OCI-LY7 (cell line): ENCODE results near the gene OR52E5. TPM values are rescaled to one million over a fixed set of nuclear protein-coding genes. Genes with fewer than 3 reads are reported as not detected.

Experiments used
- Bru-seq: library from RNA; stranded (reverse); fragments of 400-500 nt; gene quantifications from one replicate; lab custom pipeline; 2021; lab: Mats Ljungman, UMichigan
- BruChase-seq, 2 experiments: library from RNA; stranded (reverse); fragments of 400-500 nt; gene quantifications; one replicate each; lab custom pipeline; 2021; lab: Mats Ljungman, UMichigan
- BruUV-seq: library from RNA; stranded (reverse); fragments of 400-500 nt; replicated peaks from 2 replicates; lab custom pipeline; 2021; lab: Mats Ljungman, UMichigan
- CTCF ChIA-PET: fragments of 300-600 bp; sonication (Branson Sonifier 250); formaldehyde crosslinking; loops from one replicate; lab custom pipeline; 2022; ENCODE audit warnings: antibody characterized with exemption; ENCODE audit not compliant: unreplicated experiment; lab: Charles Lee
- POLR2A ChIA-PET: fragments of 300-600 bp; sonication (Branson Sonifier 250); formaldehyde crosslinking; loops from one replicate; lab custom pipeline; 2022; ENCODE audit warnings: antibody characterized with exemption; lab: Charles Lee
- DNase-seq: peaks from one replicate; pipeline ENCODE4 v3.0.0-alpha.2; 2015; ENCODE audit warnings: low spot score
- H2AFZ ChIP-seq: fragments of 200-600 bp; sonication (generic), shearing (Covaris generic); 2 replicates; pipeline ENCODE4 v1.6.1; 2014; ENCODE audit warnings: mild to moderate bottlenecking, antibody characterized with exemption, low read length, moderate library complexity
- H3K27ac ChIP-seq: fragments of 200-600 bp; sonication (generic); 2 replicates; pipeline ENCODE4 v1.5.1; 2014; ENCODE audit warnings: mixed run types, low read depth, mild to moderate bottlenecking, moderate library complexity, low read length, inconsistent platforms; ENCODE audit not compliant: poor library complexity, severe bottlenecking
- H3K36me3 ChIP-seq: fragments of 200-600 bp; sonication (generic); 2 replicates; pipeline ENCODE4 v1.6.1; 2014; ENCODE audit warnings: mild to moderate bottlenecking, antibody characterized with exemption, low read length, moderate library complexity, mixed read lengths; ENCODE audit not compliant: insufficient read depth
- H3K4me1 ChIP-seq: fragments of 200-600 bp; sonication (generic); 2 replicates; pipeline ENCODE4 v1.5.1; 2014; ENCODE audit warnings: mild to moderate bottlenecking, low read length; ENCODE audit not compliant: insufficient read depth, poor library complexity, severe bottlenecking
- H3K4me2 ChIP-seq: fragments of 200-600 bp; sonication (generic); 2 replicates; pipeline ENCODE4 v1.6.1; 2014; ENCODE audit warnings: mild to moderate bottlenecking, low read length
- H3K4me3 ChIP-seq: fragments of 200-600 bp; sonication (generic); 2 replicates; pipeline ENCODE4 v1.5.1; 2014; ENCODE audit warnings: mild to moderate bottlenecking, low read depth, low read length; ENCODE audit not compliant: poor library complexity, severe bottlenecking
- H3K79me2 ChIP-seq: fragments of 200-600 bp; sonication (generic); 2 replicates; pipeline ENCODE4 v1.6.1; 2016; ENCODE audit warnings: low read depth, mild to moderate bottlenecking, low read length, moderate library complexity, mixed read lengths; ENCODE audit not compliant: insufficient read depth
- H3K9me2 ChIP-seq: fragments of 200-600 bp; sonication (generic); 2 replicates; pipeline ENCODE4 v1.6.1; 2016; ENCODE audit warnings: mild to moderate bottlenecking, low read length, mixed read lengths; ENCODE audit not compliant: insufficient read depth
- H3K9me3 ChIP-seq: fragments of 200-600 bp; sonication (generic); 2 replicates; pipeline ENCODE4 v1.6.1; 2014; ENCODE audit warnings: mild to moderate bottlenecking, mixed run types, low read length, mixed read lengths
- H4K20me1 ChIP-seq: fragments of 200-600 bp; sonication (generic); 2 replicates; pipeline ENCODE4 v1.6.1; 2014; ENCODE audit warnings: mild to moderate bottlenecking, antibody characterized with exemption, low read length, moderate library complexity, mixed read lengths; ENCODE audit not compliant: insufficient read depth
- EZH2phosphoT487 ChIP-seq: fragments of 200-600 bp; sonication (generic); IDR thresholded peaks from 2 replicates; pipeline ENCODE4 v1.6.1; 2018; ENCODE audit warnings: low read depth, borderline replicate concordance, mild to moderate bottlenecking, mixed run types, antibody characterized with exemption, low read length, moderate library complexity, mixed read lengths
- intact Hi-C: fragments of 100-400 bp; cut with micrococcal nuclease; formaldehyde crosslinking; loops from one replicate; pipeline ENCODE4 v1.10.0; 2022; ENCODE audit not compliant: unreplicated experiment
- long read RNA-seq: library from polyadenylated mRNA; stranded (forward); transcript quantifications from one replicate; pipeline ENCODE4 v2.0.0, GENCODE V29; 2022
- total RNA-seq, 2 experiments: library from RNA; depleted of rRNA in 1 of 2; stranded (reverse); fragments of >200 nt in 1 of 2; shearing (Covaris generic) in 1 of 2; gene quantifications; 2 replicates each; pipeline ENCODE4 v1.2.3, GENCODE V29; 2014 to 2022
- TF ChIP-seq, protein P1 (sequence below): fragments of 200-600 bp; sonication (generic); conservative IDR thresholded peaks from 2 replicates; pipeline ENCODE4 v1.5.1; 2014; ENCODE audit warnings: mild to moderate bottlenecking, antibody characterized with exemption, low read length, moderate library complexity, mixed read lengths

Gene OR52E5
- not detected in 2 replicates for total RNA-seq (2014; rRNA removed; shearing (Covaris generic))
- total RNA-seq (2022) = not detected in 2 replicates
- not detected for Bru-seq, nascent RNA
- not detected for BruChase-seq, experiment 1, labeled RNA remaining after a 6-hour chase
- BruChase-seq, experiment 2, labeled RNA remaining after a 2-hour chase = not detected
- long read RNA-seq = 0 reads

- H3K4me1 ChIP-seq = no peaks in the 10 kb centered on the region
- no peak for TF ChIP-seq EZH2phosphoT487
- TF ChIP-seq, protein P1, sequence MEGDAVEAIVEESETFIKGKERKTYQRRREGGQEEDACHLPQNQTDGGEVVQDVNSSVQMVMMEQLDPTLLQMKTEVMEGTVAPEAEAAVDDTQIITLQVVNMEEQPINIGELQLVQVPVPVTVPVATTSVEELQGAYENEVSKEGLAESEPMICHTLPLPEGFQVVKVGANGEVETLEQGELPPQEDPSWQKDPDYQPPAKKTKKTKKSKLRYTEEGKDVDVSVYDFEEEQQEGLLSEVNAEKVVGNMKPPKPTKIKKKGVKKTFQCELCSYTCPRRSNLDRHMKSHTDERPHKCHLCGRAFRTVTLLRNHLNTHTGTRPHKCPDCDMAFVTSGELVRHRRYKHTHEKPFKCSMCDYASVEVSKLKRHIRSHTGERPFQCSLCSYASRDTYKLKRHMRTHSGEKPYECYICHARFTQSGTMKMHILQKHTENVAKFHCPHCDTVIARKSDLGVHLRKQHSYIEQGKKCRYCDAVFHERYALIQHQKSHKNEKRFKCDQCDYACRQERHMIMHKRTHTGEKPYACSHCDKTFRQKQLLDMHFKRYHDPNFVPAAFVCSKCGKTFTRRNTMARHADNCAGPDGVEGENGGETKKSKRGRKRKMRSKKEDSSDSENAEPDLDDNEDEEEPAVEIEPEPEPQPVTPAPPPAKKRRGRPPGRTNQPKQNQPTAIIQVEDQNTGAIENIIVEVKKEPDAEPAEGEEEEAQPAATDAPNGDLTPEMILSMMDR = no peak
- H3K27ac ChIP-seq = no peak within 1 kb of the TSS
- no TSS peak for BruUV-seq
- no peaks in the 10 kb centered on the region for H4K20me1 ChIP-seq
- intact Hi-C loops = no loop called here
- no peaks in the 10 kb centered on the region for H3K79me2 ChIP-seq
- POLR2A ChIA-PET = no interaction called here
- CTCF ChIA-PET = no interaction called here
- H3K4me2 ChIP-seq = no peak within 1 kb of the TSS
- no peak within 1 kb of the TSS for H2AFZ ChIP-seq
- H3K9me3 ChIP-seq = no peaks in the 10 kb centered on the region
- no peaks in the 10 kb centered on the region for H3K9me2 ChIP-seq
- H3K36me3 ChIP-seq = no peaks in the 10 kb centered on the region
- DNase-seq = no peak
- no peak within 1 kb of the TSS for H3K4me3 ChIP-seq
These were observed at the start of gene OR52E5 for GRCh38 chr11:5892908-5893307. Gene OR52E5, plus strand, starts transcription at chr11:5893208. Its CDS starts 7,569 bp downstream, at chr11:5900777.

GRCh38 chr11:5846701-5847100, 46.3 kb upstream of the OR52E5 start:
- Histone ChIP-seq H2AFZ (no peak overlapping the region), H4K20me1 (no peaks in the 10 kb centered on the region), H3K36me3 (no peaks in the 10 kb centered on the region), H3K9me2 (no peaks in the 10 kb centered on the region), H3K4me2 (no peak overlapping the region), H3K79me2 (no peaks in the 10 kb centered on the region), H3K4me1 (no peaks in the 10 kb centered on the region), H3K4me3 (no peak overlapping the region), H3K9me3 (no peaks in the 10 kb centered on the region), H3K27ac (no peak overlapping the region)
- intact Hi-C loops = no loop called here
- no TSS peak for BruUV-seq
- ChIA-PET POLR2A (interaction anchor here (0.7 kb wide), 1 partner anchor 344 kb away, joined by 3 read pairs; no protein-coding TSS in a partner anchor), CTCF (no interaction called here)
- DNase-seq = no peak
- no peak for TF ChIP-seq EZH2phosphoT487
- TF ChIP-seq, protein P1 = no peak

DNA sequence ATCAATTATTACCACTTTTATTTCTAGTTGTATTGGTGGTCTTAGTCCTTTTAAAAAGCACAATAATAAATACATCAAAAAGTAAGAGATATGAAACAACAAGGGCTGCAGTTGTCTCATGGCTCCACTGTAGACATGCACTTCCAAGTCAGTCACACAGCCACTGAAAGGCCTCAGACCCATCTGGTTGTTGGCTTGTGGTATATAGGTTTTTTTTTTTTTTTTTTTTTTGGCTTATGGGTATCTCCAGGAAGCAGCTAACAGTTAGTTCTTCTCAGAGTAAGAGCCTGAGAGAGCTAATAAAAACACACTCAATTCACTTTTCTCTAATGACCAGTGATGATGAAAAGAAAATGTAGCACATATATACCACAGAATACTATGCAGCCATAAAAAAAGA, 45.3 kb upstream of the OR52E5 start:
- no peak overlapping the region for H3K27ac ChIP-seq
- intact Hi-C loops = no loop called here
- H2AFZ ChIP-seq = no peak overlapping the region
- no peak overlapping the region for H3K4me2 ChIP-seq
- no peak for TF ChIP-seq EZH2phosphoT487
- TF ChIP-seq, protein P1 = no peak
- H3K36me3 ChIP-seq = no peaks in the 10 kb centered on the region
- POLR2A ChIA-PET = interaction anchor here (0.8 kb wide), 1 partner anchor 43 kb away, joined by 3 read pairs; no protein-coding TSS in a partner anchor
- H4K20me1 ChIP-seq = no peaks in the 10 kb centered on the region
- CTCF ChIA-PET = no interaction called here
- H3K79me2 ChIP-seq = no peaks in the 10 kb centered on the region
- H3K4me3 ChIP-seq = no peak overlapping the region
- no TSS peak for BruUV-seq
- DNase-seq = no peak
- no peaks in the 10 kb centered on the region for H3K9me2 ChIP-seq
- H3K4me1 ChIP-seq = no peaks in the 10 kb centered on the region
- H3K9me3 ChIP-seq = no peaks in the 10 kb centered on the region
